CD4-positive, alpha-beta T cell (primary cell): ENCODE data around the gene VSIG4. TPM values are rescaled to one million over a fixed set of nuclear protein-coding genes. Genes with fewer than 3 reads are reported as not detected.

ENCODE experiments used
- total RNA-seq, 174 experiments: library from RNA in 2 of 174; stranded (reverse) in 2 of 174; gene quantifications; one replicate each; pipeline ENCODE4 v1.2.3 and lab custom pipeline; 2021 to 2026

The VSIG4 gene
- total RNA-seq, 2 experiments from 2014 or later, result 0.11 TPM; not detected in 1

Other genes starting within 250 kb of the VSIG4 start
- gene HEPH, start 124.2 kb upstream of the VSIG4 start, total RNA-seq, result not detected